Epidermal melanocyte (primary cell): ENCODE results near the gene TFR2.

Experiments used
- DNase-seq: peaks from one replicate; pipeline ENCODE4 v3.0.0; 2011; ENCODE audit warnings: low spot score; ENCODE audit not compliant: insufficient read length

TFR2 gene

DNA sequence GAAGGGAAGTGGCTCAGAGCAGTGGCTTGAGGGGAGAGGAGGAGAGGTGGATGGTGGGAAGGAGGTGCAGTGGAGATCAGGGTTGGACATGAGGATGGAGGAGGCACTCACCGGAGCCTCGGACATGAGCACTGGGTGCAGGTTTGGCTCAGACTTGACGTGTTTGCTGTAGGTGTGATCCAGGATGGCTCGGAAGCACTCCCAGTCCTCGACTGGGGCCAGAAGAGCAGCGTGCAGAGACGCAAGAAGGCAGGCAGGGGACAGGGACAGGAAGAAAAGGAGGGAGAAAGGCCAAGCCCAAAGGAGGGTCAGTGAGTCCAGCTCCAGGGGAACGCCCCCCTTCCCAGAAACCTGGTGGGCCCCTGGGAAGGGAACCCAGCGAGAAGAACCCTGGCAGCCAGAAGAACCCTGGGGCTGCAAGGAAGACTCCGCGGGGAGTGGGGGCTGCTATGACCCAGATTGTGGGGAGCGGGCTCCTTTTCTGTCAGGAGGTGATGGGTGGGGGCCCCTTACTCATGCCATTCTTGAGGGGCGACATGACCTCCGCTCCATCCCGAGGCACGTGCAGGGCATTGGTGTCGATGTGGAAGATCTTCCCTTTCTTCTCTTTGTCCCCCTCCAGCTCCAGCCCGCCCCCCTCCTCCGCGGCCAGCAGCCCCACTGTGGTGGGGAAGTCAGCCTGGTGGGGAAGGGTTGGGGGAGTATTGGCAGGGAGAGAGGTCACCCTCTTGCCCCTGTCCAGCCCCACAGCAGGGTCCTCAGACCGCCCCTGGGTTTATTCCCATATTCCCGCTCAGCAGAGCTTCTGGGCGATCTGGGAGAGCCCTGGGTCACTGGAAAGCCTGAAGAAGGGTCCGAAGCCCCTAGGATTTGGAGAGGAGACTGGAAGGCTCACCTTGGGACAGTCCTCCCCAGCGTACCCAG lies 13.8 kb upstream of the TFR2 start:
- DNase-seq, result no peak

DNA sequence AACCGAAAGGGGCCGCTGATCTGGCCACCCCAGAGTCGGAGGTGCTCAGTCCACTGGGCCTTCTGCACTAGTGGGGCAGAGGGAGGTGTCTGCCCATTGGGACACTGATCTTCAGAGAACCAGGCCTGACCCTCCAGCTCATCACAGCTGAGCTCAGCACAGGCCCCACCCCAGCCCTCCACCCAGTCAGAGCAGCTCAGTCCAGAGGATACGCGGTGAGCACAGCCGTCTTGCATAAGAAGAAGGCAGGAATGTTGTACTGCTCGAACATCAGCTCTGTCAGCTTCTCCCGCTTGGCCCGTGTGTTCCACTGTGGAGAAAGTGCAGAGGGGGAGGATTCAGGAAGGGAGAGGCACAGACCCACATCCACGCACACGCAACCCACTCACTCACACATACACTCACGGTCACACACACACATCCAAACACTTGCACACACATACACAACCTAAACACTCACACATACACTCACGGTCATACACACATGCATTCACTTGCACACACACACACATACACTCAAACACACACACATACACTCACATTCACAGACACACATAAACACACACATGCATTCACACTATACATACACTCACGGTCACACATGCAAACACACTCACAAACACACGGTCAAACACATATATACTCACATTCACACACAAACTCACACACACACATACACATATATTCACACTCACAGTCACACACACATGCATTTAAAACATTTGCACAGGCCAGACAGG lies 8.6 kb upstream of the TFR2 start:
- no peak for DNase-seq

DNA sequence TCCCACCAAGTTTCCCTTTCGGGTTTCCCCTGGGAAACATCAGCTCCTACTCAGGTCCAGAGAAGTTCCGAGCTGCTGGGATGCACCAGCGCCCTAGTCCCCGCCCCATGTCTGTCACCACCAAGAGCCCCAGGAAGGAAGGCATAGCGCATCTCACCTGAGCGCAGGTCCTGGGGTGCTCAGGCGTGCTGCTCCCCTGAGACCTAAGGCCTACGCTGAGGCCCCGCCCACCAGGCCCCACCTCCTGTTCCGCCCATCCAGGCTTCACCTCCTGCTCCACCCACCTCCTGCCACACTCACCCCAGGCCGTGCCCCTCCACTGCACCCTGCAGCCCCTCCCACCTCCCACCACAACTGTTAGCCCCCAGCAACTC lies 1.2 kb upstream of the TFR2 start:
- DNase-seq, result no peak

DNA sequence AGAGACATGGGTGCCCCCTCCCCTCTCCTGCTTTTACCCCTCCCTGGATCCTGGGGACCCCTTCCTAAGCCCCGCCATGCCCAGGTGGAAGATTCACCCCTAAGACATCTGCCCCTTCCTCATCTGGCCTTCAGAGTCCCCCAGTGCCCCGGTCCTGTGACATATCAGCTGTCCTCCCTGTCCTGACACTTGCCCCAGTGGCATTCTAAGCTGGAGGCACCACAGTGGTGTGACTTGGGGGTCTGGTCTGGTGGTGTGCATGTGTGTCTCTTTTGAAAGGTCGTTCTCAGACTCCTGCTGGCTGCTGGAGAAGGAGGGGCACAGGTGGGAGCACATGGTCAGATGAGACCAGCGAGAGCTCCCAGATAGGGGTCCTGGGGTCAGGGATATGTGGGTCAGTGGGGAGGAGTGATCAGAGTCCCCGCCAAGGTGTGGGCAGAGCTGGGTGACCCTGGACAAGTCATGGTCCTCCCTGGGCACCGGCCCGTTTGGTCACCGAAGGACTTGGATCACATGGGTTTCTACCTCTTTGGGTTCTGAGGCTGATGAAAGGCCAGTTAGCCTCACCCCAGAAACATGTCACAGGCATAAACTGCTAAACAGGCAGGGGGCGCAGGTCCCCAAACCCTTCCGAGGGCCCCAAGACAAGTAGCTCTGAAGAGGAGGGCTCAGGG lies 645 bp upstream of the TFR2 start:
- no peak for DNase-seq

DNA sequence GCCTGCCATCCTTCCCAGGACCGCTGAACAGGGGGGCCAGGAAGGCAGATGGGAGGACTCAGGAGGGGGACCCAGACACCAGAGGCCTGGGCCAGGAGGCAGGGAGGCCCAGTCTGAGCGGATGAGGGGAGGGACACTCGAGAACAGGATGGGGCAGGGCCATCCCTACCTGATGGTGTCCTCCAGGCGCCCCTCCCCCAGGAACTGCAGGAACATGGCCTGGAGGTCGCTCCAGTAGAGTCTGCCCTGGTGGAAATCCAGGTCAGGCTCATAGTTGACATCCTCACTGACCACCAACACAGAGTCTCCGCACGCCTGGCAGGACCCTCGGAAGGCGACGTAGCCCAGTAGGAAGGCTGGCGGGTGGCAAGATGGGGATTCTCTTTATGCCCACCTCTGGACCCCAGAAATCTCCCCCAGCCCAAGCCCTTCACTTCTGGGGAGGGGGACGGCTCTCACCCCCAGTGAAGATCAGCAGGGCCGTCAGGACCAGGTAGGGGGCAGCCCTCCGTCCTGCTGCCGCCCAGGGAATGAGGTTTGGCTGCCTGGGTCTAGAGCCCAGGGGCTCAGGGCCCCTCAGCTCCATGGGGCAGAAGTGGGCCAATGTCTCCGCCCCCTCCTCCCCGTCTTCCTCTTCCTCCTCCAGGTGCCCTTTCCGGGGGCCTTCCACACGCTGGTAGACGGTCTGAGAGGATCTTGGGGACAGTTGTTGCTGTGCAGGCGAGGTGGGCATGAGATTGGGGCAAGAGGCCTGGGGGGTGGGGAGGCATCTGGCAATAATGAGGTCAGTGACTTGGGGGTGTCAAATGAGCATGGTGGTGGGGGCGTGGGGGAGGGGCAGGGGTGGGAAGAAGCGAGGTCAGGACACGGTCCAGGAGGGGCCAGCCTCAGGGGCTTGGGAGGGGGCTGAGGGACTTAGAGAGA lies 573 bp downstream of the TFR2 start:
- no peak for DNase-seq

DNA sequence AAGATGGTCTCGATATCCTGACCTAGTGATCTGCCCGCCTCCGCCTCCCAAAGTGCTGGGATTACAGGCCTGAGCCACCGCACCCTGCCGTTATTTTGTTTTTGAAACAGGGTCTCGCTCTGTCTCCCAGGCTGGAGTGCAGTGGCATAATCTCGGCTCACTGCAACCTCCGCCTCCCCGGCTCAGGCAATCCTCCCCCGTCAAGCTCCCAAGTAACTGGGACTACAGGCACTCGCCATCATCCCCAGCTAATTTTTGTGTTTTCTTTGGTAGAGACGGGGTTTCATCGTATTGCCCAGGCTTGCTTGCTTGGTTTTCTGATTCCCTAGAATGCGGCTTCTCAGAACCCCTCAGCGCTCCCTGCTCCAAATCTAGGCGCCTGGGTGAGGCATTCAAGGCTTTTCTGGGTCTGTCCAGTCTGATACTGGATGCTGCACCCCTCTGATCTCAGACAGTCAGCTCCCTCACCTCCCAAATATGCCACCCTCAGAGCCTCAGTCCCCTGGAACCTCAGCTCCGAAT lies 1.3 kb downstream of the TFR2 start:
- DNase-seq, result no peak

DNA sequence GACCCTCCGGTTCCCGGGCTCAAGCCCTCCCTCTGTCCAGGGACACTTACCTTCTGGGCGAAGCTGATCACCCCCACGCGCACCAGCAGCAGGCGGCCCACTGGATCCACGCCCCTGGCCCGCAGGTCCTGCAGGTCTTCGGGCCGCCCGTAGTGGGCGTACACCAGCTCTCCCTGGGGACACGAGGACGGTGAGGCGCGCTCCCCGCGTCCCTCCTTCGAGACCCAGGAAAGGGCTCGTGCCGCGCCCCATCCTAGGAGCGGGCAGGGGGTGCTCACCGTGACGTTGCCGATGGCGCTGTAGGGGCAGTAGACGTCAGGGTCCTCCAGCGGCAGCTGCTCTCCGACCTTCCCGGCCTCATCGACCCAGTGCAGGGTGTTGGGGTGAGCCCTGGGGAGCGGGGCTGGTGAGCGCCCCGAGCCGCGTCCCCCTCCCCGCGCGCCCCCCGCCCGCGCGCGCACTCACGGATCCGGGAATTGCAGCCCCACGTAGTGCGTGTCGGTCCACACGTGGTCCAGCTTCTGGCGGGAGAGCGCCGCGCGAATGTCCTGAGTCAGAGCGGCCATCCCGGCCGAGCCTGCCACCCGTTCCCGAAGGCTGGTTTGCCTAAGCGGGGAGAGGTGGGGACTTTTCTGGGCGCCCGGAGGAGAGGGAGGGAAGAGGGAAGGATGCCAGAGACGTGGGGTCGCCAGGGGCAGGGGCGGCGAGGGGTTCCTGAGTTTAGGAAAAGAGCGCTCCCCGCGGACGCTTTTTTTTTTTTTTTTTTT lies 8.2 kb downstream of the TFR2 start:
- DNase-seq, result no peak

DNA sequence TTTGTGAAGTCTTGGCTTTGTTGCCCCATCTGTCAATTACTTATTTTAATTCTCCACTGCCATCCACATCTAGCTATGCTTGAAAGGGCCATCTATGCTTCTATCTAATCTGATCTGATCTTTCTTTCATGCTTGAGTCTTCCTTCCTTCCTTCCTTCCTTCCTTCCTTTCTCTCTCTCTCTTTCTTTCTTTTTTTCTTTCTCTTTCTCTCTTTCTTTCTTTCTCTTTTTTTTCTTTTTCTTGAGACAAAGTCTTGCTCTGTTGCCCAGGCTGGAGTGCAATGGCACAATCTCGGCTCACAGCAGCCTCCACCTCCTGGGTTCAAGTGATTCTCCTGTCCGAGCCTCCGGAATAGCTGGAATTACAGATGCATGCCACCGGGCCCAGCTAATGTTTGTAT lies 11.3 kb downstream of the TFR2 start:
- DNase-seq, result no peak

DNA sequence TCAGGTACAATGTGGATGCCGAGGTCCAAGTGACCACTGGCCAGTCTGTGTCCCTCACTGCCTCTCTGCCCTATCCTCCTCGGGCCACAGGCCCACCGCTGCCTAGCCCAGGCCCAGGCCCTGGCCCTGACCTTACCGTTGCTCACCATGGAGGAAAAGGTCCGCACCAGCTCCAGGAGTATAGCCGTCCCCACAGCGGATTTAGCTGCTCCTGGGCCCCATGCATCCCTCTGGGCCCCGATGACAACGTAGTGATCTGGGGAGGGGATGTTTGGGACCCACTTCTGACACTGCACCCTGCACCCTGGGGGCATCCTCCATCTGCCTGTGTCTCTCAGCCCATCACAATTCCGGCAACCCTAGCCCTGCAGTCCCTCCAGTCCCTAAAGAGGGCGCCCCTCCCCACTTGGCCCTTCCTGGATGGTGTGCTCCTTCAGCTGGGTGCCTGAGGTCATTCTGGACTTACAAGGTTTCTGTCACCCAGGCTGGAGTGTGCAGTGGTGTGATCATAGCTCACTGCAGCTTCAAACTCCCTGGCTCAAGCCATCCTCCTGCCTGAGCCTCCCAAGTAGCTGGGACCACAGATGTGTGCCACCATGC lies 12.1 kb downstream of the TFR2 start:
- no peak for DNase-seq

DNA sequence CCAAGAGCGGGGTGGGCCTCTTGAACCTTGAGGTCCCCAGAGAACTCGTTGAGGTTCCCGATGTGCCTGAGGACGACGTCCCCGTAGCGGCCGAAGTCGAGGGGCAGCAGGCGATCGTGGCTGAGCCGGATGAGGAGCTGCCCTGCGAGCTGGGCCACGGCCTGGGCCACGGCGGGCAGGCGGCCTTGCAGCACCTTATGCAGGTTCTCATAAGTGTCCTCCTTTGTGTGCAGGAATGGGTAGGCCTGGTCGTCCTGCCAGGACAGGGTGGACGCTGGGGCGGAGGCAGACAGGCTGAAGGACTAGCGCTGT lies 14.2 kb downstream of the TFR2 start:
- no peak for DNase-seq

DNA sequence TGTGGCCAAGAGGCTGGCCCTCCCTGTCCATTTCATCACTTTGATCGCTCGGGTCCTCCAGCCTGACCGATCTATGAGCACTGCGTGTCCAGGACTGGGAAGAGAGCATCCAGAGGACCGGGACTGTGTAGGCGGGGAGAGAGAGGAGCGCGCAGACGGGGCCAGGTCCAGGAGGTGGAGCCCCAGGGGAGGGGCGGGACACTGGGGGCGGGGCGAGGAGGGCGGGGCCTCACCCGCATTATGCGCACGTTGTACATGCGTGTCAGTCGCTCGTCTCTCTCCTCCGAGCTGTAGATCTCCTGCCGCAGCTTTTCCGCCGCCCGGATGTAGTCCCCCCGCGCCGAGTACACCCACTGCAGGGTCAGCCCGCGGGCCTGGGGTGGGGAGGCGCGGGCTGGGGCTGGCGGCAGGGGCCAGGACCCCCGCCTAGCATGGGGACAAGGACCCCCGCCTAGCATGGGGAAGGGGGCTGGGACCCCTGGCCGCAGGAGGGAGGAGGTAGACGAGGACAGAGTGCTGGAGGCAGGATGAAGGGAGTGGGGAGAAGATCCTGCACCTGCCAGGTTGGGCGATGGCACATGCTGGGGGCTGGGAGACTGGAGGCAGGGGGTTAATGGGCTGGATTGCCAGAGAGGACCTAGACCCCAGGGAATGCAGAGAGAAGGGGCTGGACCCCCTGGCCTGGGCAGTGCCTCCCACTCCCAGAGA lies 14.7 kb downstream of the TFR2 start:
- peak; percentile 99 for DNase-seq

DNA sequence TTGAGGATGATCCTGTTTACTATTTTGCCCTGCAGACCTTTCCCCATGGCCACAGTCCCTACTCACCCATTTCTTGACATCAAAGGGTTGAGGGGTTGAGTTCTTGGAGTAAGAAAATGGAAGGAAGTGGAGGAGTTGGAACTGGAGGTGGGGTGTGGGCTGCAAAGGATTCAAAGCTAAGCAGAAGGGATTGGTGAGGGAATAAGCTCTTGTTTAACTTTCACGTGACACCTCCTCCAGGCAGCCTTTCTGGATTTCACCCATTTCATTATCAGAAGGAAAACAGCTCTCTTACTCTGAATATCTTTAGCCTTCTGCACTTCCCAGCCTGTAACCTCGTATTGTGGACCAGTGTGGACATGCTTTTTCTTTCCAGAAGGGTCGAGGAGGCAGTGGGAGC lies 15.3 kb downstream of the TFR2 start:
- DNase-seq, result no peak

DNA sequence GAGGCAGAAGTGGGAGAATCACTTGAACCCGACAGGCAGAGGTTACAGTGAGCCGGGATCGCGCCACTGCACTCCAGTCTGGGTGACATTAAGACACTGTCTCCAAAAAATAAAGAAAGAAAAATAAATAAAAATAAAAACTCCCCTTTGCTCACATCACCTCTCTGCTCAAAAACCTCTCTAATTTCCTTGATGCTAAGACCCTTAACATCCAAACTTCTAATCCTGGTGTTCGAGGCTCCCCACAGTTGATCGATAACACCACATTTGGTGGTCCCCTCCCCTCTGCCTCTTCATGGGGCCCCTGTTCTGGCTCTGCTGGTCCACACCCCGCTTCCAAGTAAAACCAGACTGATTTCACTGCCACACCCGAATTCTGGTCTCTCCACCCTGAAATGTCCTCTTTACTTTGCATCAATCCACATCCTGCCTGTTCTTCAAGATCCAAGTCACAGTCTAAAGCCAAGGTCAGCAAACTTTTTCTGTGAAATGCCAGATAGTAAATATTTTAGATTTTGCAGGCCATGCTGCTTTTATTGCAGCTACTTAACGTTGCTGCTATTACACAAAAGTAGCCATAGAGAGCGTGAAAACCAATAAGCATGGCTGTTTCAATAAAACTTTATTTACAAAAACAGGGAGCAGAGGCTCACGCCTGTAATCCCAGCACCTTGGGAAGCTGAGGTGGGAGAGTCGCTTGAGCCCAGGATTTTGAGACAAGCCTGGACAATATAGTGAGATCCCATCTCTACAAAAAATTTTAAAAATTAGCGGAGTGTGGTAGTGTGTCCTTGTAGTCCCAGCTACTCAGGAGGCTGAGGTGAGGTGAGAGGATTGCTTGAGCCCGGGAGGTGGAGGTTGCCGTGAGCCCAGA lies 17.2 kb downstream of the TFR2 start:
- DNase-seq, result no peak

DNA sequence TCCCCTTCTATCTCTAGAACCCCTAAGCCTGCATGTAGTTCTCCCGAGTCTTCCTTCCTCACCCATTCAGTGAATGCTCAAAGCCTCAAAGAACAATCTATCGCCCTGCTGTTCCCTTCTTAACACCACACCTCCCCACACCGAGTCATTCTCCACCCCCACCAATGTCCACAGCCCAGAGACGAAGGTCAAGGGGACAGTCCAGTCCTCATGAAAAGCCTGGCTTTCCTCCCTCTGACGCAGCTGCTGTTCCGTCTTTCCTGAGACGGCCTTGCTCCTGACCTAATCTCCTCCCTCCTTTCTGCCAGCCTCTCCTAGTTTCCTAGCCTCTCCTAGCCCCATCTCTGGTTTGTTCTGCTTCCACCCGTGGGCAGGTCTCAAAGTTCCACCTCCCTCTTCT lies 19.8 kb downstream of the TFR2 start:
- DNase-seq, result no peak

DNA sequence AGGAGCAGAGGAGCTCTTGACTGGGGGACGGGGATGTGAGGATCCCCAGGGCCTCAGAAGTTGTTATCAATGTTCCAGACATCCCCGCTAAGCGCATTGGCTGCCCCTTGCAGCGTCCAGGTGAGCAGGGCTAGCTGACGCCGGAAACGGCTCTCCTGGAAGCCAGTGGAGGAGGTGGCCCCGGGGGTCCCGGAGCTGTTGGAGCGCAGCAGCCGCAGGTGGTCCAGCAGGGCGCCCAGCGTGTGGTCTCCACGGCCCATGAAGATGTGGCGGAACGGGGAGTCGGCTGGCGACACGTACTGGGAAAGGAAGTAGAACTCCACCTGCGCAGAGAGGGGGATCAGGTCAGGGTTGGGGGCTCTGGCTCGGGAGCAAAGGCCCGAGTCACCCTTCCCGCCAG lies 20.5 kb downstream of the TFR2 start:
- DNase-seq, result no peak

DNA sequence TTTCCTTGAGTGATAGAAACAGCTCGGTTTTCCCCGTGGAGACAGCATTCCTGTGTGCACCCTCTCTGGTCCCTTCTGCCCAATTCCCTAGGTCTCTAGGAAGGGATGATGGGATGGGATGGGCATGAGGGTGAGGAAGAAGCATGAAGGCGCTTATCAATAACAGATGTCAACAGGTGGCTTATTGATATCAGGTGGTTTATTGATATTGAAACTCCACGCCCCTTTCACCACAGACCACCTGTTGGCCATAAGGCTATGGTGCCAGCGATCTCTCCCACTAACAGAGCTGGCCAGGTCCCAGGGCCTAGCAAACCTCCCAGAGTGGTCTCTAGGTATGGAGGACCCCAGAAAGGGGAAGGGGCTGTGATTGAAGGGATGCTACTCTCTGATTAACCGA lies 21.1 kb downstream of the TFR2 start:
- no peak for DNase-seq

DNA sequence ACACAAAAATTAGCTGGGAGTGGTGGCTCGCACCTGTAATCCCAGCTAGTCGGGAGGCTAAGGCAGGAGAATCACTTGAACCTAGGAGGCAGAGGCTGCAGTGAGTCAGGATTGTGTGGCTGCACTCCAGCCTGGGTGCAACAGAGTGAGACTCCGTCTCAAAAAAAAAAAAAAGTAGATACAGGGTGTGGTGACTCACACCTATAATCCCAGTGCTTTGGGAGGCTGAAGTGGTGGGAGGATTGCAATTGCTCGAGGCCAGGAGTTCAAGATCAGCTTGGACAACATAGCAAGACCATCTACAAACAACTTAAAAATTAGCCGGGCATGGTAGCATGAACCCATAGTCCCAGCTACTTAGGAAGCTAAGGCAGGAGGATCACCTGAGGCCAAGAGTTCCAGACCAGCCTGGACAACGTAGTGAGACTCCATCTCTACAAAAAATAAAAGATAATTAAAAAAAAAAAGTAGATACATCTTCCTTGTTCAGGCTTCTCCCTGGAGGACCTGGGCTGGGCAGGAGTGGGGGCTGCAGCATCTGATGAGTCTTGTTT lies 27.0 kb downstream of the TFR2 start:
- DNase-seq, result no peak
